ENCODE measurements around the gene ADGRB3. TPM values are rescaled to one million over a fixed set of nuclear protein-coding genes. Genes with fewer than 3 reads are reported as not detected.

ADGRB3 gene
- polyA plus RNA-seq, 1 of the 3 experiments (the other 2 are of a cell fraction) = 0.12 TPM

- ChIA-PET POLR2A (no interaction called here), CTCF (interaction anchor here (0.6 to 1.4 kb wide), 5 partner anchors 32 to 645 kb away, joined by 3 to 5 read pairs (median 4); no protein-coding TSS in a partner anchor)
- Histone ChIP-seq H3K4me2 (no peak overlapping the region), H3K79me2 (ENCODE audit: insufficient read depth) (no peaks in the 10 kb centered on the region), H3K9ac (no peak overlapping the region), H3F3A (replicated peaks; ENCODE audit: insufficient read depth) (no peaks in the 10 kb centered on the region), H3K4me1 (ENCODE audit: control insufficient read depth in 1 of 2, insufficient read depth in 2 of 2, low read depth in 1 of 2, low read length in 1 of 2) (peaks cover 0 to 11% of the 10 kb centered on the region in 2 experiments; a peak in 2 of 4 replicates), H2AFZ (ENCODE audit: low read depth) (no peak overlapping the region), H3K9me3 (no peaks in the 10 kb centered on the region), H4K20me1 (ENCODE audit: insufficient read depth) (no peaks in the 10 kb centered on the region), H3K9me2 (no peaks in the 10 kb centered on the region), H3K36me3 (replicated peaks in 1 of 2; ENCODE audit: control insufficient read depth in 1 of 2, insufficient read depth in 2 of 2, low read length in 1 of 2) (no peaks in the 10 kb centered on the region), H3K4me3 (ENCODE audit: low read depth in 2 of 2, low read length in 1 of 2) (peak overlapping the region in 1 of 2 experiments; percentile 43; a peak in 1 of 4 replicates), H3K27ac (ENCODE audit: low read depth in 2 of 2, low read length in 1 of 2) (peak overlapping the region in 1 of 2 experiments; percentile 95; a peak in 2 of 4 replicates), H3K27me3 (ENCODE audit: insufficient read depth) (no peaks in the 10 kb centered on the region)
- peak; percentile 18 for DNase-seq
- no peak for TF ChIP-seq ELF1 (IDR thresholded peaks at IDR 0.05)
- TF ChIP-seq ZBTB33 (IDR thresholded peaks at IDR 0.05; ENCODE audit: borderline replicate concordance, low read depth) = no peak
- no peak for TF ChIP-seq NRF1 (IDR thresholded peaks at IDR 0.05; ENCODE audit: low read depth, low read length)
- TF ChIP-seq RAD21 (IDR thresholded peaks at IDR 0.05; ENCODE audit: low read length) = no peak
- peak; percentile 58 for TF ChIP-seq MXI1 (IDR thresholded peaks at IDR 0.05; ENCODE audit: low read depth, low read length)
- no peak for TF ChIP-seq CTCF (IDR thresholded peaks at IDR 0.05)
- no peak for TF ChIP-seq USF2 (IDR thresholded peaks at IDR 0.05; ENCODE audit: borderline replicate concordance, low read depth, low read length)
- no peak for TF ChIP-seq NFIC (IDR thresholded peaks at IDR 0.05; ENCODE audit: borderline replicate concordance)
- no peak for TF ChIP-seq MEF2A (IDR thresholded peaks at IDR 0.05; ENCODE audit: borderline replicate concordance, low read depth)
- no peak for TF ChIP-seq RCOR1 (IDR thresholded peaks at IDR 0.05; ENCODE audit: low read length)
- peak in 1 of 2 experiments; percentile 38; a peak in 1 of 4 replicates for TF ChIP-seq EP300 (IDR thresholded peaks at IDR 0.05; ENCODE audit: borderline replicate concordance in 1 of 2, low read depth in 1 of 2, low read length in 1 of 2)
- peak; percentile 33 for TF ChIP-seq GATA2 (CRISPR knock-in tag; IDR thresholded peaks at IDR 0.05)
- TF ChIP-seq JUND (IDR thresholded peaks at IDR 0.05) = no peak
- WGBS (ENCODE audit: low lambda C conversion rate) = 0% methylated on average over 3 of the region's 3 CpGs
These were observed 596.9 kb downstream of the ADGRB3 start for GRCh38 chr6:69232008-69232407.
